Measurements from ENCODE around the gene DKC1.

DKC1 gene

GRCh38 chrX:154735695-154736393 lies 26.8 kb upstream of the DKC1 start:
- H3K4me3 ChIP-seq (ENCODE audit: low read length), result no peak overlapping the region
- no peak for TF ChIP-seq CTCF (conservative IDR thresholded peaks at IDR 0.05; ENCODE audit: low read depth, low read length)
- peak; percentile 63 for DNase-seq (ENCODE audit: low read depth)

GRCh38 chrX:154737136-154737535 lies 25.5 kb upstream of the DKC1 start:
- DNase-seq (ENCODE audit: low read depth), result no peak
- no peak overlapping the region for H3K4me3 ChIP-seq (ENCODE audit: low read length)
- no peak for TF ChIP-seq CTCF (conservative IDR thresholded peaks at IDR 0.05; ENCODE audit: low read depth, low read length)

GRCh38 chrX:154738011-154738738 lies 24.5 kb upstream of the DKC1 start:
- TF ChIP-seq CTCF (conservative IDR thresholded peaks at IDR 0.05; ENCODE audit: low read depth, low read length), result no peak
- no peak overlapping the region for H3K4me3 ChIP-seq (ENCODE audit: low read length)
- DNase-seq (ENCODE audit: low read depth), result no peak

GRCh38 chrX:154739952-154740465 lies 22.7 kb upstream of the DKC1 start:
- TF ChIP-seq CTCF (conservative IDR thresholded peaks at IDR 0.05; ENCODE audit: low read depth, low read length), result no peak
- DNase-seq (ENCODE audit: low read depth), result no peak

GRCh38 chrX:154742613-154743012 lies 20.1 kb upstream of the DKC1 start:
- DNase-seq (ENCODE audit: low read depth), result no peak
- no peak for TF ChIP-seq CTCF (conservative IDR thresholded peaks at IDR 0.05; ENCODE audit: low read depth, low read length)
- no peak overlapping the region for H3K4me3 ChIP-seq (ENCODE audit: low read length)

More at GRCh38 chrX:154739952-154740465, 22.7 kb upstream of the DKC1 start:
- no peak overlapping the region for H3K4me3 ChIP-seq (ENCODE audit: low read length)

- TF ChIP-seq CTCF (conservative IDR thresholded peaks at IDR 0.05; ENCODE audit: low read depth, low read length), result peak; percentile 72
- no peak for DNase-seq (ENCODE audit: low read depth)
- H3K4me3 ChIP-seq (ENCODE audit: low read length), result no peak overlapping the region
These were observed 13.8 kb upstream of the DKC1 start for GRCh38 chrX:154748712-154749339.
